Spleen (tissue), 11 donors: ENCODE measurements around the gene TDRKH. TPM values are rescaled to one million over a fixed set of nuclear protein-coding genes. Genes with fewer than 3 reads are reported as not detected.
"Not testable (repeated sequence)": the region's sequence is repeated elsewhere in the genome, so short reads cannot be mapped to it uniquely, and the experiment has no call there.

ENCODE experiments used
- DNase-seq: peaks from one replicate; pipeline ENCODE4 v3.0.0-alpha.2; 2020
- H3K27ac ChIP-seq, 8 donors: fragments of 200-600 bp; sonication (generic) in 7 of 8; 1 replicate in 4 of 8; 2 replicates in 4 of 8; pipeline versions ENCODE4 v1.5.0 to v1.8.0; 2016 to 2021; ENCODE audit warnings: inconsistent platforms in 4 of 8, mild to moderate bottlenecking in 4 of 8, moderate library complexity in 1 of 8
- H3K27me3 ChIP-seq, 7 donors: fragments of 200-600 bp; sonication (generic) in 6 of 7; replicated peaks in 1 of 7; 1 replicate in 4 of 7; 2 replicates in 3 of 7; pipeline versions ENCODE4 v1.5.0 to v1.8.0; 2016 to 2021; ENCODE audit warnings: inconsistent platforms in 3 of 7, mild to moderate bottlenecking in 1 of 7
- H3K36me3 ChIP-seq, 6 donors: fragments of 200-600 bp; sonication (generic) in 5 of 6; 1 replicate in 4 of 6; 2 replicates in 2 of 6; pipeline versions ENCODE4 v1.5.0 to v1.8.0; 2016 to 2021; ENCODE audit warnings: inconsistent platforms in 2 of 6
- H3K4me1 ChIP-seq, 6 donors: fragments of 200-600 bp; sonication (generic) in 5 of 6; 1 replicate in 3 of 6; 2 replicates in 3 of 6; pipeline versions ENCODE4 v1.5.0 to v1.8.0; 2016 to 2021; ENCODE audit warnings: inconsistent platforms in 3 of 6
- H3K4me3 ChIP-seq, 8 donors: fragments of 200-600 bp; sonication (generic) in 7 of 8; 1 replicate in 4 of 8; 2 replicates in 4 of 8; pipeline versions ENCODE4 v1.5.0 to v1.8.0; 2016 to 2021; ENCODE audit warnings: inconsistent platforms in 4 of 8, mild to moderate bottlenecking in 4 of 8, moderate library complexity in 2 of 8
- H3K9me3 ChIP-seq, 8 donors: fragments of 200-600 bp; sonication (generic) in 7 of 8; 1 replicate in 4 of 8; 2 replicates in 4 of 8; pipeline versions ENCODE4 v1.5.0 to v1.8.0; 2016 to 2021; ENCODE audit warnings: inconsistent platforms in 4 of 8
- POLR2A ChIP-seq, 3 donors: fragments of 450-650 bp; IDR thresholded peaks; one replicate each; pipeline ENCODE4 v1.5.1; 2017; ENCODE audit warnings: antibody characterized with exemption in 3 of 3, mild to moderate bottlenecking in 1 of 3
- POLR2AphosphoS5 ChIP-seq, 3 donors: sonication (generic); formaldehyde crosslinking; IDR thresholded peaks; one replicate each; pipeline ENCODE4 v1.5.1; 2017; ENCODE audit warnings: antibody characterized with exemption in 3 of 3
- WGBS, 5 donors: extraction: QIAGEN DNeasy Blood & Tissue Kit in 3 of 5; methylation state at CpG; one replicate each; pipeline versions ENCODE4 v1.1.5 to v1.1.7; 2013 to 2018; 5-methylcytosine and 5-hydroxymethylcytosine counted together
- intact Hi-C: fragments of 100-400 bp; cut with DNase I; formaldehyde crosslinking; loops from one replicate; pipeline ENCODE4 v1.15.0; 2023; ENCODE audit warnings: low total_unique reads
- polyA plus RNA-seq, 3 donors: library from polyadenylated mRNA; stranded (reverse); fragments of 200-250 nt; gene quantifications; one replicate each; pipeline ENCODE4 v1.2.1, GENCODE V29; 2013
- total RNA-seq, 7 donors: library from RNA; depleted of rRNA in 3 of 7; stranded (reverse); fragments of >200 nt in 3 of 7; fragmentation: NEBNext Ultra II Directional in 4 of 7; extraction: Animal tissue kit (Norgen Biotek cat#: 25700) in 4 of 7; gene quantifications; one replicate each; pipeline versions ENCODE4 v1.1.0 to v1.2.1, GENCODE V29; 2016 to 2021
- TF ChIP-seq, protein P1 (sequence below), 11 experiments: fragments of 200-600 bp in 7 of 11; fragments of 450-650 bp in 4 of 11; sonication (generic) in 4 of 11; IDR thresholded peaks in 8 of 11; conservative IDR thresholded peaks in 3 of 11; 1 replicate in 7 of 11; 2 replicates in 4 of 11; pipeline versions ENCODE4 v1.4.0 to v1.8.0; 2016 to 2021; ENCODE audit warnings: antibody characterized with exemption in 11 of 11, inconsistent platforms in 4 of 11, mild to moderate bottlenecking in 1 of 11
- donor health status: healthy with polysubstance abuse.
- donor health status: DM: no; HTN: no; CAD: no; lungs with moderate emphysema.
- donor health status: DM: no; HTN: no; CAD: no.
- donor health status: Bipolar disorder and iron deficiency.
- donor health status: healthy.
- donor health status: DM: no; HTN: no; CAD: no.
- donor health status: DM: yes; HTN: yes; CAD: no.

Gene TDRKH
- total and polyA plus RNA-seq, 10 donors = 3.1 to 21.6 (median 12.5) TPM

- 49 to 70% (median 64%) methylated on average over 2 of the region's 2 CpGs for WGBS, 5 donors
- Histone ChIP-seq H3K27ac (peak overlapping the region in 4 of 8 donors; percentile 27 to 53 (median 46)), H3K4me3 (no peak overlapping the region)
Measured at GRCh38 chr1:151783796-151784195, 6.5 kb downstream of the TDRKH start.

GRCh38 chr1:151782741-151783140, 7.6 kb downstream of the TDRKH start:
- Histone ChIP-seq H3K36me3 (peaks cover 0 to 52% (median 19%) of the 10 kb centered on the region in 6 donors), H3K4me1 (no peaks in the 10 kb centered on the region), H3K9me3 (no peaks in the 10 kb centered on the region), H3K4me3 (no peak overlapping the region), H3K27ac (peak overlapping the region in 4 of 8 donors; percentile 27 to 53 (median 46)), H3K27me3 (no peaks in the 10 kb centered on the region)
- 85 to 94% (median 91%) methylated on average over 3 of the region's 3 CpGs for WGBS, 5 donors
- DNase-seq = no peak
- TF ChIP-seq POLR2A (IDR thresholded peaks at IDR 0.05) (no peak), POLR2AphosphoS5 (IDR thresholded peaks at IDR 0.05) (no peak)
- TF ChIP-seq, protein P1, sequence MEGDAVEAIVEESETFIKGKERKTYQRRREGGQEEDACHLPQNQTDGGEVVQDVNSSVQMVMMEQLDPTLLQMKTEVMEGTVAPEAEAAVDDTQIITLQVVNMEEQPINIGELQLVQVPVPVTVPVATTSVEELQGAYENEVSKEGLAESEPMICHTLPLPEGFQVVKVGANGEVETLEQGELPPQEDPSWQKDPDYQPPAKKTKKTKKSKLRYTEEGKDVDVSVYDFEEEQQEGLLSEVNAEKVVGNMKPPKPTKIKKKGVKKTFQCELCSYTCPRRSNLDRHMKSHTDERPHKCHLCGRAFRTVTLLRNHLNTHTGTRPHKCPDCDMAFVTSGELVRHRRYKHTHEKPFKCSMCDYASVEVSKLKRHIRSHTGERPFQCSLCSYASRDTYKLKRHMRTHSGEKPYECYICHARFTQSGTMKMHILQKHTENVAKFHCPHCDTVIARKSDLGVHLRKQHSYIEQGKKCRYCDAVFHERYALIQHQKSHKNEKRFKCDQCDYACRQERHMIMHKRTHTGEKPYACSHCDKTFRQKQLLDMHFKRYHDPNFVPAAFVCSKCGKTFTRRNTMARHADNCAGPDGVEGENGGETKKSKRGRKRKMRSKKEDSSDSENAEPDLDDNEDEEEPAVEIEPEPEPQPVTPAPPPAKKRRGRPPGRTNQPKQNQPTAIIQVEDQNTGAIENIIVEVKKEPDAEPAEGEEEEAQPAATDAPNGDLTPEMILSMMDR (IDR thresholded peaks at IDR 0.05 in 8 of 11, conservative IDR thresholded peaks at IDR 0.05 in 3 of 11) = no peak
- intact Hi-C loops = no loop called here

More at GRCh38 chr1:151783796-151784195, 6.5 kb downstream of the TDRKH start:
- no peak for DNase-seq
- H3K27me3 ChIP-seq = no peaks in the 10 kb centered on the region
- H3K4me1 ChIP-seq = peaks cover 0 to 3% (median 0%) of the 10 kb centered on the region in 6 donors
- H3K9me3 ChIP-seq = no peaks in the 10 kb centered on the region
- H3K36me3 ChIP-seq = peaks cover 0 to 41% (median 11%) of the 10 kb centered on the region in 6 donors
- TF ChIP-seq, protein P1 (IDR thresholded peaks at IDR 0.05 in 8 of 11, conservative IDR thresholded peaks at IDR 0.05 in 3 of 11) = no peak
- TF ChIP-seq POLR2A (IDR thresholded peaks at IDR 0.05) (no peak), POLR2AphosphoS5 (IDR thresholded peaks at IDR 0.05) (no peak)
- intact Hi-C loops = no loop called here

DNA sequence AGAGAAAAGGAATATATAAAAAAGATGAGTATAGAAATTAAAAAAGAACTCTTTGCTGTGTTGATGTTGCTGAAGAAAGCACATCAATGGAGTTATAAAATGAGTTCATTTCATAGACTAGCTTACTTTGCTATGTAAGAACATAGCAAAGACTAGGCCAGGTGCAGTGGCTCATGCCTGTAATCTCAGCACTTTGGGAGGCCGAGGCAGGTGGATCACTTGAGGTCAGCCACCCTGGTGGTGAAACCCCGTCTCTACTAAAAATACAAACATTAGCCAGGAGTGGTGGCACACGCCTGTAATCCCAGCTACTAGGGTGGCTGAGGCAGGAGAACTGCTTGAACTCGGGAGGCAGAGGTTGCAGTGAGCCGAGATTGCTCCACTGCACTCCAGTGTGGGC, 8.3 kb downstream of the TDRKH start:
- WGBS, 5 donors = 84 to 94% (median 89%) methylated on average over 5 of the region's 5 CpGs
- H3K36me3 ChIP-seq = peaks cover 0 to 59% (median 19%) of the 10 kb centered on the region in 6 donors

GRCh38 chr1:151780736-151781135, 9.6 kb downstream of the TDRKH start:
- H3K27me3 ChIP-seq, intact Hi-C loops, DNase-seq, H3K9me3 ChIP-seq, H3K4me3 ChIP-seq, H3K4me1 ChIP-seq, H3K27ac ChIP-seq: not testable (repeated sequence)
- 79 to 90% (median 81%) methylated on average over 5 of the region's 5 CpGs for WGBS, 5 donors
- H3K36me3 ChIP-seq = peaks cover 0 to 72% (median 25%) of the 10 kb centered on the region in 6 donors

More for the DNA sequence above, 8.3 kb downstream of the TDRKH start:
- peak overlapping the region in 3 of 8 donors; percentile 3 to 53 (median 46) for H3K27ac ChIP-seq
- H3K9me3 ChIP-seq, intact Hi-C loops, DNase-seq, H3K27me3 ChIP-seq, H3K4me1 ChIP-seq, H3K4me3 ChIP-seq: not testable (repeated sequence)

DNA sequence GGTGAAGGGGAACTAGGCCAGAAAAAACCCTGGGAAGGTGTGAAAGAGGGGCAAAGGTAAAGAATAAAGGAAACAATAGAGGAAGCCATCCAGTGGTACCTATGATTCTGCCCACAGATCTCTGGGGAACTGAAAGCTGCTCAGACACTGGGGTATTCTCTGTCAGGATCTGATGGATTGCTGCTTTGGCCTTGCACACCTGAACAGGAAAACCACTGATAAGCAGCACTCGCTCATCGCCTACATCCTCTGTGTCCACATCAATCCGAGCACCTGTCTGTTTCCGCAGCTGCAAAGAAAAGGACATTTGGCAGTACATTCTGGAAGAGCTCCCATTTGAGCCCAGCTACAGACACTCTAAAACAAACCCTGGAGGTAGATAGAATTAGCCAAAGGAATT, 10.4 kb downstream of the TDRKH start:
- H3K36me3 ChIP-seq = peaks cover 0 to 80% (median 34%) of the 10 kb centered on the region in 6 donors

More for the DNA sequence above, 10.4 kb downstream of the TDRKH start:
- Histone ChIP-seq H3K27me3 (no peaks in the 10 kb centered on the region), H3K4me3 (no peak overlapping the region), H3K9me3 (no peaks in the 10 kb centered on the region), H3K4me1 (no peaks in the 10 kb centered on the region), H3K27ac (no peak overlapping the region)
- 49 to 82% (median 74%) methylated on average over 4 of the region's 4 CpGs for WGBS, 5 donors
- TF ChIP-seq POLR2A (IDR thresholded peaks at IDR 0.05) (no peak), POLR2AphosphoS5 (IDR thresholded peaks at IDR 0.05) (no peak)
- TF ChIP-seq, protein P1 (IDR thresholded peaks at IDR 0.05 in 8 of 11, conservative IDR thresholded peaks at IDR 0.05 in 3 of 11) = no peak
- DNase-seq = no peak
- intact Hi-C loops = no loop called here
